AG10803 (cell line): Measurements from ENCODE around the gene RASIP1.

Experiments
- DNase-seq: peaks from one replicate; pipeline ENCODE4 v3.0.0; 2010; ENCODE audit warnings: low read depth
- H3K4me3 ChIP-seq: 2 replicates; pipeline ENCODE4 v1.5.1; 2011; ENCODE audit warnings: mild to moderate bottlenecking, low read length, control low read depth
- TF ChIP-seq, protein P1 (sequence below): conservative IDR thresholded peaks from 2 replicates; pipeline ENCODE4 v1.5.1; 2011; ENCODE audit warnings: mild to moderate bottlenecking, low read length, control low read depth, inconsistent platforms

Gene RASIP1

GRCh38 chr19:48757741-48758144 lies 17.3 kb upstream of the RASIP1 start:
- TF ChIP-seq, protein P1, sequence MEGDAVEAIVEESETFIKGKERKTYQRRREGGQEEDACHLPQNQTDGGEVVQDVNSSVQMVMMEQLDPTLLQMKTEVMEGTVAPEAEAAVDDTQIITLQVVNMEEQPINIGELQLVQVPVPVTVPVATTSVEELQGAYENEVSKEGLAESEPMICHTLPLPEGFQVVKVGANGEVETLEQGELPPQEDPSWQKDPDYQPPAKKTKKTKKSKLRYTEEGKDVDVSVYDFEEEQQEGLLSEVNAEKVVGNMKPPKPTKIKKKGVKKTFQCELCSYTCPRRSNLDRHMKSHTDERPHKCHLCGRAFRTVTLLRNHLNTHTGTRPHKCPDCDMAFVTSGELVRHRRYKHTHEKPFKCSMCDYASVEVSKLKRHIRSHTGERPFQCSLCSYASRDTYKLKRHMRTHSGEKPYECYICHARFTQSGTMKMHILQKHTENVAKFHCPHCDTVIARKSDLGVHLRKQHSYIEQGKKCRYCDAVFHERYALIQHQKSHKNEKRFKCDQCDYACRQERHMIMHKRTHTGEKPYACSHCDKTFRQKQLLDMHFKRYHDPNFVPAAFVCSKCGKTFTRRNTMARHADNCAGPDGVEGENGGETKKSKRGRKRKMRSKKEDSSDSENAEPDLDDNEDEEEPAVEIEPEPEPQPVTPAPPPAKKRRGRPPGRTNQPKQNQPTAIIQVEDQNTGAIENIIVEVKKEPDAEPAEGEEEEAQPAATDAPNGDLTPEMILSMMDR = no peak
- no peak for DNase-seq
- no peak overlapping the region for H3K4me3 ChIP-seq

DNA sequence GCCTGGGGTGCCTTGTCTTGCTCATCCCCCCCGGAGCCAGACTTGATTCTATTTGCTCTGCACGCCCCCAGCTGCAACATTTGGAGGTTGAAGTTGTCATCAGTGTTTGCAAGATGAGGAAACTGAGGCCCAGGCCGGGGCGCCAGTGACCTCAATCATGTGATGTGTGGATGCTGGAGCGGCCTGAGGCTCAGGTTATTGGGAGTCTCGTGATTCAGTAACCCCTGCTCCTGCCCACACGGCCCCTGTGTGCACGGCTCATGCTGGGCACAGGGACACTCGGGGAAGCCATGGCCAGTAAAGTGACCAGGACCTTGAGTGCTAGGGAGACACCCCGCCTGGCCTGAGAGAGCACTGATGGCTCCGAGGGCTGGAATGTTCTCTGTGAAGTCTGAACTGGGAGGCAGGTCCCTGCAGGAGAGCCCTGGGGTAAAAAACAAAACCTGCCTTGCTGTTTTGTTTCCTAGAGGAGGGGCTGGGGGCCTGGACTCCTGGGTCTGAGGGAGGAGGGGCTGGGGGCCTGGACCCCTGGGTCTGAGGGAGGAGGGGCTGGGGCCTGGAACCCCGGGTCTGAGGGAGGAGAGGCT lies 16.8 kb upstream of the RASIP1 start:
- TF ChIP-seq, protein P1 = no peak
- DNase-seq = no peak
- no peak overlapping the region for H3K4me3 ChIP-seq

DNA sequence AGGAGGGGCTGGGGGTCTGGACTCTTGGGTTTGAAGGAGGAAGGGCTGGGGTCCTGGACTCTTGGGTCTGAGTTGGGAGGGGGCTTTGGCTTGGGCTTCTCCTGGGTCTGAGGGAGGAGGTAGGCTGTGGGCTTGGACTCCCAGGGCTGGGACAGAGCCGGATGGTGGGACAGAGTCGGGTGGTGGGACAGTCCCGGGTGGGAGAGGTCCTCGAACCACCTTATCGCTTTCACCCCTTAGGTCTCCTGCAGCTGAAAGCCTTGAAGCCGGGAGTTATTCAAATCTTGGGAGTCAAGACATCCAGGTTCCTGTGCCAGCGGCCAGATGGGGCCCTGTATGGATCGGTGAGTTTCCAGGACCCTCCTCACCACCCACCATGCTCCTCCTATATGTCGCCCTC lies 16.3 kb upstream of the RASIP1 start:
- TF ChIP-seq, protein P1 = no peak
- no peak overlapping the region for H3K4me3 ChIP-seq
- DNase-seq = no peak

DNA sequence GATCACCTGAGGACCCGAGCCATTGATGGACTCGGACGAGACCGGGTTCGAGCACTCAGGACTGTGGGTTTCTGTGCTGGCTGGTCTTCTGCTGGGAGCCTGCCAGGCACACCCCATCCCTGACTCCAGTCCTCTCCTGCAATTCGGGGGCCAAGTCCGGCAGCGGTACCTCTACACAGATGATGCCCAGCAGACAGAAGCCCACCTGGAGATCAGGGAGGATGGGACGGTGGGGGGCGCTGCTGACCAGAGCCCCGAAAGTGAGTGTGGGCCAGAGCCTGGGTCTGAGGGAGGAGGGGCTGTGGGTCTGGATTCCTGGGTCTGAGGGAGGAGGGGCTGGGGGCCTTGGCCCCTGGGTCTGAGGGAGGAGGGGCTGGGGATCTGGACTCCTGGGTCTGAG lies 15.8 kb upstream of the RASIP1 start:
- TF ChIP-seq, protein P1 = no peak
- no peak for DNase-seq
- H3K4me3 ChIP-seq = no peak overlapping the region

DNA sequence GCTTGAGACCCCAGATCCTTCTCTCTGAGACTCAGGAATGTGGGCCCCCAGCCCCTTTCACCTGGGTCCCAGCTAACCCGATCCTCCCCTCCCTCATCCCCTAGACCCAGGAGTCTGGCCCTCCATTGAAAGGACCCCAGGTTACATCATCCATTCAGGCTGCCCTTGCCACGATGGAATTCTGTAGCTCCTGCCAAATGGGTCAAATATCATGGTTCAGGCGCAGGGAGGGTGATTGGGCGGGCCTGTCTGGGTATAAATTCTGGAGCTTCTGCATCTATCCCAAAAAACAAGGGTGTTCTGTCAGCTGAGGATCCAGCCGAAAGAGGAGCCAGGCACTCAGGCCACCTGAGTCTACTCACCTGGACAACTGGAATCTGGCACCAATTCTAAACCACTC lies 15.4 kb upstream of the RASIP1 start:
- TF ChIP-seq, protein P1 = no peak
- no peak for DNase-seq
- no peak overlapping the region for H3K4me3 ChIP-seq

DNA sequence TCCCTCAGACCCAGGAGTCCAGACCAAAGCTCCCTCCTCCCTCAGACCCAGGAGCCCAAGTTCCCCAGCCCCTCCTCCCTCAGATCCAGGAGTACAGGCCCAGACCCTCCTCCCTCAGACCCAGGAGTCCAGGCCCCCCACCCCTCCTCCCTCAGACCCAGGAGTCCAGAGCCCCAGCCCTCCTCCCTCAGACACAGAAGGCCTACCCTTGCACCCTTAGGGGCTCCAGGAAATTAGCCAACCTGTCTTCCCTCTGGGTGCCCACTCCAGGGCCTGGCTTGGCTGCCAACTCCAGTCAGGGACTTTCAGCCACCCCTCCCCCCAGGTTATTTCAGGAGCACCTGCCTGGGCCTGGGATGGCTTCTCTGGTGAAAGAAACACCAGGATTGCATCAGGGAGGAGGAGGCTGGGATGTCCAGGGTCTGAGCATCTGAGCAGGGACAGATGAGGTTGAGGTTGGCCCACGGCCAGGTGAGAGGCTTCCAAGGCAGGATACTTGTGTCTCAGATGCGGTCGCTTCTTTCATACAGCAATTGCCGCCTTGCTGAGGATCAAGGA lies 14.8 kb upstream of the RASIP1 start, which contains the start of gene FGF21:
TSS of gene FGF21 (plus strand) at position 441 of the 558 bp plus-strand sequence. CDS start 713 bp downstream, outside the sequence.
- no peak within 1 kb of the TSS for H3K4me3 ChIP-seq
- DNase-seq = no peak
- TF ChIP-seq, protein P1 = no peak
